ENCODE data around the gene SLC9A9. TPM values are rescaled to one million over a fixed set of nuclear protein-coding genes. Genes with fewer than 3 reads are reported as not detected.

SLC9A9 gene
- total RNA-seq, 4 donors from 2014 or later: 13.4 to 15.0 (median 14.4) TPM

GRCh38 chr3:143548861-143549497 is 299.3 kb downstream of the SLC9A9 start:
- H3K4me3 ChIP-seq: no peak overlapping the region

DNA sequence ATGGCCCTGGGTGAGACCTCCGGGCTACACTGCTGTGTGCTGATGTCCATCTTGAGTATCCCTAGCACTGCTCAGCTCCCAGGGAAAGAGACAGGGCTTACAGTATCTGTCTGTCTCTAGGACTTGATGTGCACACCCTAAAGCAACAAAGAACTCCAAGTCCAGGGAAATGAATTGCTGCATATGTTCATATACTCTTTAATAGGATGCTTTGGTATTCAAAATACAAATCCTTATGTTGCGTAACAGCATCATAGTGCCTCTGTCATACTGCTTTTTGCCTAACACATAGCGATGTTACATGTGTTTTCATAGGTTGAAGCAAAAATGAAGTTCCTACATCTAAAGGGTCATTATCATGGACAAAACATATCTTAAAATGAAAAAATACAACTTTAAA is 299.9 kb downstream of the SLC9A9 start:
- intact Hi-C loops (cut with DNase I): no loop called here
- WGBS: 99% methylated on average over 3 of the region's 3 CpGs
- H3K27ac ChIP-seq (replicated peaks in 1 of 4): no peak overlapping the region
- no peak for DNase-seq (ENCODE audit: extremely low spot score)
- H3K9me3 ChIP-seq: no peaks in the 10 kb centered on the region
- no peak for TF ChIP-seq CTCF (IDR thresholded peaks at IDR 0.05)
- no peak for TF ChIP-seq POLR2A (IDR thresholded peaks at IDR 0.05; ENCODE audit: low read depth)
- no peak for TF ChIP-seq POLR2AphosphoS5 (IDR thresholded peaks at IDR 0.05)
- TF ChIP-seq EP300 (IDR thresholded peaks at IDR 0.05): no peak
- no peaks in the 10 kb centered on the region for H3K27me3 ChIP-seq
- no peak overlapping the region for H3K4me3 ChIP-seq
- no peaks in the 10 kb centered on the region for H3K4me1 ChIP-seq
- peaks cover 0 to 18% (median 0%) of the 10 kb centered on the region in 4 donors for H3K36me3 ChIP-seq

More at GRCh38 chr3:143548861-143549497, 299.3 kb downstream of the SLC9A9 start:
- Histone ChIP-seq H3K27ac (replicated peaks in 1 of 4) (no peak overlapping the region), H3K36me3 (peaks cover 0 to 18% (median 0%) of the 10 kb centered on the region in 4 donors), H3K4me1 (no peaks in the 10 kb centered on the region), H3K9me3 (no peaks in the 10 kb centered on the region), H3K27me3 (no peaks in the 10 kb centered on the region)
- no peak for TF ChIP-seq EP300 (IDR thresholded peaks at IDR 0.05)
- no peak for TF ChIP-seq POLR2A (IDR thresholded peaks at IDR 0.05; ENCODE audit: low read depth)
- no peak for DNase-seq (ENCODE audit: extremely low spot score)
- 83% methylated on average over 2 of the region's 2 CpGs for WGBS
- intact Hi-C loops (cut with DNase I): no loop called here

GRCh38 chr3:143538577-143538981 is 309.7 kb downstream of the SLC9A9 start:
- Histone ChIP-seq H3K4me1 (peaks cover 3 to 37% (median 34%) of the 10 kb centered on the region in 4 donors), H3K36me3 (no peaks in the 10 kb centered on the region), H3K4me3 (no peak overlapping the region), H3K27me3 (no peaks in the 10 kb centered on the region), H3K9me3 (no peaks in the 10 kb centered on the region), H3K27ac (replicated peaks in 1 of 4) (peak overlapping the region; percentile 50 to 62 (median 54))
- intact Hi-C loops (cut with DNase I): no loop called here
- WGBS: 50% methylated on average over 2 of the region's 2 CpGs
- DNase-seq (ENCODE audit: extremely low spot score): no peak
- TF ChIP-seq CTCF (IDR thresholded peaks at IDR 0.05) (no peak), POLR2A (IDR thresholded peaks at IDR 0.05; ENCODE audit: low read depth) (no peak), EP300 (IDR thresholded peaks at IDR 0.05) (no peak), POLR2AphosphoS5 (IDR thresholded peaks at IDR 0.05) (peak in 1 of 2 donors; percentile 36)

DNA sequence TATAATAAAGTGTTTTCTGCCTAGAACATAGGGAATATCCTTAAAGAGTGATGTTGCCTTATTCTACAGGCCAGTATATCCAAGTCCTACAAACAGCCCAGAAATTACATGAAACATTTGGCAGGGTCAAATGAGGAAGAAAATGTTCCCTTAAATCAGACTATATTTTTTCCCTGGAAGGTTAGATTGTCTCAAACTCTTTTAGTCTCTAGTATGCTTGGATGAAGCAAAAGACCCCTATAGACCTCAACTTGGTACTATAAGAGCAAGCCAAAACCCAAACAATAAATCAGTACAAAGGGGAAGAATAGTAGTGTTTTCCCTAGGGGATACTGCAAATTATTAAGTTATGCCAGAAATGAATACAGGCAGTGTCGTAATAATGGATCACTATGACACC is 310.2 kb downstream of the SLC9A9 start:
- DNase-seq (ENCODE audit: extremely low spot score): no peak
- Histone ChIP-seq H3K27ac (replicated peaks in 1 of 4) (peak overlapping the region; percentile 50 to 62 (median 54)), H3K9me3 (no peaks in the 10 kb centered on the region), H3K27me3 (no peaks in the 10 kb centered on the region), H3K4me3 (no peak overlapping the region), H3K36me3 (no peaks in the 10 kb centered on the region), H3K4me1 (peaks cover 3 to 37% (median 34%) of the 10 kb centered on the region in 4 donors)
- WGBS: 80% methylated on average over 1 of the region's 1 CpG
- no peak for TF ChIP-seq POLR2A (IDR thresholded peaks at IDR 0.05; ENCODE audit: low read depth)
- TF ChIP-seq EP300 (IDR thresholded peaks at IDR 0.05): no peak
- TF ChIP-seq CTCF (IDR thresholded peaks at IDR 0.05): no peak
- no peak for TF ChIP-seq POLR2AphosphoS5 (IDR thresholded peaks at IDR 0.05)
- intact Hi-C loops (cut with DNase I): no loop called here

GRCh38 chr3:143536817-143537535 is 311.3 kb downstream of the SLC9A9 start:
- Histone ChIP-seq H3K4me3 (no peak overlapping the region), H3K27ac (replicated peaks in 1 of 4) (peak overlapping the region in 2 of 4 donors; percentile 29 to 62), H3K36me3 (no peaks in the 10 kb centered on the region), H3K4me1 (peaks cover 3 to 37% (median 34%) of the 10 kb centered on the region in 4 donors), H3K9me3 (no peaks in the 10 kb centered on the region), H3K27me3 (no peaks in the 10 kb centered on the region)
- TF ChIP-seq POLR2A (IDR thresholded peaks at IDR 0.05; ENCODE audit: low read depth): no peak
- TF ChIP-seq EP300 (IDR thresholded peaks at IDR 0.05): no peak
- TF ChIP-seq CTCF (IDR thresholded peaks at IDR 0.05): no peak
- TF ChIP-seq POLR2AphosphoS5 (IDR thresholded peaks at IDR 0.05): no peak
- intact Hi-C loops (cut with DNase I): no loop called here
- DNase-seq (ENCODE audit: extremely low spot score): no peak
- 22% methylated on average over 3 of the region's 3 CpGs for WGBS

Measured in esophagus muscularis mucosa (tissue), 4 donors.